ENCODE measurements around the gene PRR29. TPM values are rescaled to one million over a fixed set of nuclear protein-coding genes. Genes with fewer than 3 reads are reported as not detected.

The PRR29 gene
- polyA plus RNA-seq, 1 experiment, result 0.15 TPM

DNA sequence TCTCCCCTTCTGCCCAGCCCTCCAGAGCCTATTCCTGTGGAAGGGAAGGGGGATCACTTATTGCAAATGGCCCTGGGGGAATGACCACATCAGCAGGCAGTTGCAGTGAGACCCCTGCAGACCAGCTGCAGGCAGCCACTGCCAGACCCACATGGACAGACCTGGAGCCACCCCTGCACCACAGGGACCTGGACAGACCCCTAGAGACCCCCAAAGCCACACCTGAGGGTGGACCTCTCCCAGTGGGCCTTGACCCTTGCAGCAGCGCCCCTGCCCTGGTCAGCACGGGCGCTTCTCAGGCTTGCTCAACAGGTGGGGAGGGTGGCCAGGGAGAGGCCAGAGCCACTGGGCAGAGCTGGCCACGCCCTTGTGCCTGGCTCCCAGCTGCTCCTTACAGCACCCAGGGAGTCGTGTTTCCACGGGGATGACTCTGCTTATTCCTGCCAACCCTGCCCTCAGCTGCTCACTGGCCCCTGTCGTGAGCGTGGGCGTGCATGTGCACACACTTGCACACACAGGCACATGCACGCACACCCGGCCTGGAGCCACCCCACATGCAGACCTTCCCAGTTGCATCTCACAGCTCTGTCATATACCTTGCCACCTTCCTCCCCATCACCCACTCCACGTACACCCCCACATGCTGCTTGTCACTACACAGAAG is 24.1 kb upstream of the PRR29 start:
- Histone ChIP-seq H3K27ac (ENCODE audit: low read depth, low read length) (no peak overlapping the region), H3K9me3 (ENCODE audit: control insufficient read depth, insufficient read depth, low read length) (no peaks in the 10 kb centered on the region; the same call in 1 of the 2 replicates), H3K27me3 (ENCODE audit: control insufficient read depth, insufficient read depth, low read length) (peaks cover 7% of the 10 kb centered on the region), H3K4me3 (ENCODE audit: low read depth, low read length) (no peak overlapping the region)
- ChIA-PET POLR2A (no interaction called here), CTCF (interaction anchor here (1.2 to 1.4 kb wide), 2 partner anchors 17 to 28 kb away, joined by 4 to 5 read pairs; no protein-coding TSS in a partner anchor)
- no peak for TF ChIP-seq CTCF (IDR thresholded peaks at IDR 0.05; ENCODE audit: low read depth, low read length)
- no peak for DNase-seq (ENCODE audit: low read depth, low spot score)

GRCh38 chr17:63974594-63975192 is 23.5 kb upstream of the PRR29 start:
- Histone ChIP-seq H3K27me3 (ENCODE audit: control insufficient read depth, insufficient read depth, low read length) (peaks cover 7% of the 10 kb centered on the region), H3K27ac (ENCODE audit: low read depth, low read length) (no peak overlapping the region), H3K9me3 (ENCODE audit: control insufficient read depth, insufficient read depth, low read length) (no peaks in the 10 kb centered on the region; the same call in 1 of the 2 replicates), H3K4me3 (ENCODE audit: low read depth, low read length) (no peak overlapping the region)
- DNase-seq (ENCODE audit: low read depth, low spot score), result no peak
- POLR2A ChIA-PET, result no interaction called here
- TF ChIP-seq CTCF (IDR thresholded peaks at IDR 0.05; ENCODE audit: low read depth, low read length), result no peak
- CTCF ChIA-PET, result interaction anchor here (1.4 kb wide), 1 partner anchor 16 kb away, joined by 4 read pairs; no protein-coding TSS in a partner anchor

DNA sequence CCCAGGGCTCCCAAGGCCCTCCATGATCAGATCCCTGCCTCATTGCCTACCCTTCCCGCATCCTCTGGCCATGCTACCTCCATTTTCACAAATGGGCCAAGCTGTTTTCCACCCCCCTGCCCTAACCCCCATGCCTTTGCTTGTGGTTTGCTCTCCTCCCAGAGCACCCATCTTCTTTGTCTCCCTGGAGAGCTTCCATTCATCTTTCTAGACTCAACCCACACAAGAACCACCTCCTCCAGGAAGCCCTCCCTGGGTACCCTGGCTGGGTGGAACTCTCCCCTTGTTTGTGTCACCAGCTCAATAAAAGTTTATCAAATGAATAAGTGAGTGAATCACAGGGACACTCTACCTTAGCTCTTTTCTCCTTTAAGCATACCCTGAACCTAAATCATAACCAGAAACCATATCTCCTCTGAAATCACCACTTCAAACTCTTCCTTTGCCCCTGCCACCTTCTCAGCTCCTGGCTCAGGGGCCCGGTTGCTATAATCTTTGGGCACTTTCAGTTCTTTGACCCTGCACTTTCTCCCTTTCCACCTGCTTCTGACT is 22.5 kb upstream of the PRR29 start:
- no peak for DNase-seq (ENCODE audit: low read depth, low spot score)
- H3K4me3 ChIP-seq (ENCODE audit: low read depth, low read length), result no peak overlapping the region
- ChIA-PET CTCF (interaction anchor here (0.6 to 1.1 kb wide), 2 partner anchors 29 to 542 kb away, joined by 4 read pairs; no protein-coding TSS in a partner anchor), POLR2A (interaction anchor here (0.5 kb wide), 1 partner anchor 411 kb away, joined by 3 read pairs; no protein-coding TSS in a partner anchor)
- no peak for TF ChIP-seq CTCF (IDR thresholded peaks at IDR 0.05; ENCODE audit: low read depth, low read length)
- H3K27ac ChIP-seq (ENCODE audit: low read depth, low read length), result no peak overlapping the region
- H3K27me3 ChIP-seq (ENCODE audit: control insufficient read depth, insufficient read depth, low read length), result peaks cover 5% of the 10 kb centered on the region
- H3K9me3 ChIP-seq (ENCODE audit: control insufficient read depth, insufficient read depth, low read length), result no peaks in the 10 kb centered on the region; the same call in 1 of the 2 replicates

- CTCF ChIA-PET, result interaction anchor here (0.5 kb wide), 1 partner anchor 43 kb away, joined by 9 read pairs; no protein-coding TSS in a partner anchor
- Histone ChIP-seq H3K9me3 (ENCODE audit: control insufficient read depth, insufficient read depth, low read length) (no peaks in the 10 kb centered on the region; the same call in none of the 2 replicates), H3K27me3 (ENCODE audit: control insufficient read depth, insufficient read depth, low read length) (peaks cover 5% of the 10 kb centered on the region), H3K4me3 (ENCODE audit: low read depth, low read length) (no peak overlapping the region), H3K27ac (ENCODE audit: low read depth, low read length) (no peak overlapping the region)
- POLR2A ChIA-PET, result no interaction called here
- no peak for TF ChIP-seq CTCF (IDR thresholded peaks at IDR 0.05; ENCODE audit: low read depth, low read length)
- no peak for DNase-seq (ENCODE audit: low read depth, low spot score)
These were observed 21.4 kb upstream of the PRR29 start for GRCh38 chr17:63976702-63977101.

Data from AG04450 (cell line).